Measurements from ENCODE around the gene DMBT1. TPM values are rescaled to one million over a fixed set of nuclear protein-coding genes. Genes with fewer than 3 reads are reported as not detected.

Gene DMBT1
- total RNA-seq, 4 donors from 2014 or later, result 0.06 to 0.28 TPM; not detected in 2

DNA sequence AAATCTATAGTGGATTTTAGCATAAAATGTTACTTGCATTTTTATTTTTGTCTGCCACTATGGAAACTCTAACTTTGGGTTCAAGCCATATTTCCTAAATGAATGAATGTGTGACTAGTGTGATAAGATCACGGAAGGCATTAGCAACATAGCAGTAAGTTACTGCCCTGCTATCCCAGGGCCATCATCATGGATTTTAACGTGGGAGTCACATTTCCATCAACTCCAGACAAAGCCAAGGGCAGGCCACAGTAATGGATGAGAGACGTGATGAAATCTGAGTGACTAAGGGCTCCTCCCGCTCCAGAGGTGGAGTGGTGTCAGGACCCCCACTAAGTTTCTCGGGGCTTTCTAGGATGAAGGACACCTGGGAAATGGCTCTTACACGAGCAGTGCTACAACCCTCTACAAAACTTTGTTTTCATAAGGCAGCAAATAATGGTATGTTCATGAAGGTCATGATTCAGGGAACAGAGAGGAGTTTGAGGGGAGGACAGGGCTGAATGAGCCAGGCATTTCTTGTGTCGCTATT, 104.8 kb downstream of the DMBT1 start:
- TF ChIP-seq, protein P1, sequence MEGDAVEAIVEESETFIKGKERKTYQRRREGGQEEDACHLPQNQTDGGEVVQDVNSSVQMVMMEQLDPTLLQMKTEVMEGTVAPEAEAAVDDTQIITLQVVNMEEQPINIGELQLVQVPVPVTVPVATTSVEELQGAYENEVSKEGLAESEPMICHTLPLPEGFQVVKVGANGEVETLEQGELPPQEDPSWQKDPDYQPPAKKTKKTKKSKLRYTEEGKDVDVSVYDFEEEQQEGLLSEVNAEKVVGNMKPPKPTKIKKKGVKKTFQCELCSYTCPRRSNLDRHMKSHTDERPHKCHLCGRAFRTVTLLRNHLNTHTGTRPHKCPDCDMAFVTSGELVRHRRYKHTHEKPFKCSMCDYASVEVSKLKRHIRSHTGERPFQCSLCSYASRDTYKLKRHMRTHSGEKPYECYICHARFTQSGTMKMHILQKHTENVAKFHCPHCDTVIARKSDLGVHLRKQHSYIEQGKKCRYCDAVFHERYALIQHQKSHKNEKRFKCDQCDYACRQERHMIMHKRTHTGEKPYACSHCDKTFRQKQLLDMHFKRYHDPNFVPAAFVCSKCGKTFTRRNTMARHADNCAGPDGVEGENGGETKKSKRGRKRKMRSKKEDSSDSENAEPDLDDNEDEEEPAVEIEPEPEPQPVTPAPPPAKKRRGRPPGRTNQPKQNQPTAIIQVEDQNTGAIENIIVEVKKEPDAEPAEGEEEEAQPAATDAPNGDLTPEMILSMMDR (IDR thresholded peaks at IDR 0.05), result no peak
- DNase-seq (ENCODE audit: low spot score) (no peak), ATAC-seq (ENCODE audit: low FRiP score) (no peak)

DNA sequence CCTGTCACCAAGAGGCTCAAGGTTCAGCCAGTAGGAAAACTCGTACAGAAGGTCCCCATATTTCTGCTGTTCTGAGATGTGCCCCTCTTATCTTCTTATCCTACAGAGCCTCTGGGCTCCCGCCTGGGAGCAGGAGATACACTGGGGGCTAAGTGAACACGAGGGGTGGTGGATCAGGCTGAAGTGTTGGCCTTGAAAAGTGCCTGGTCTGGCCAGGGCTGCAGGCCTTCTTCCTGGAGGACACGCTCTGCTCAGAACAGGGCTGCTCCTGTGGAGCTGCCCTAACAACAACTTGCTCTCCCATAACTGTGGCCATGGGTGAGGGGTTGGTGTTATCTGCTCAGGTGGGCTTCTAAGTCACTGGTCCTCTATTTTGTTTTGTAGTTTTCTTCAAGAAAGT, 105.4 kb downstream of the DMBT1 start:
- DNase-seq (ENCODE audit: low spot score) (no peak), ATAC-seq (ENCODE audit: low FRiP score) (no peak)
- TF ChIP-seq, protein P1 (IDR thresholded peaks at IDR 0.05), result no peak

DNA sequence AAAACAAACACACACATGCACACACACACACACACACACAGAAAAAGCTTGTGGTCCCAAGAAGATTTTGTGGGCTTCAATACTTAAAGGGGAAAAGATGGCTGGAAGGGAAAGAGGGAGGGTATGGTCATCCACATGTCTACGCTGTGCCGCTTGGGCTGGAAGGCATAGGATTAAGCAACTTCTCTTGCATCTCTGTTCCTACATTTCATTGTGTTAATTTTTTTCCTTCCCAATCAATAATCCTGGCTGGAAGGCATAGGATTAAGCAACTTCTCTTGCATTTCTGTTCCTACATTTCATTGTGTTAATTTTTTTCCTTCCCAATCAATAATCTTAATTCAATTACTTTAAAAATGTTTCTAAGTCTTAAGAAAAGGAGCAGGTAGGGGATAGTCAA, 108.5 kb downstream of the DMBT1 start:
- TF ChIP-seq, protein P1 (IDR thresholded peaks at IDR 0.05), result no peak
- no peak for ATAC-seq (ENCODE audit: low FRiP score)
- DNase-seq (ENCODE audit: low spot score), result no peak

DNA sequence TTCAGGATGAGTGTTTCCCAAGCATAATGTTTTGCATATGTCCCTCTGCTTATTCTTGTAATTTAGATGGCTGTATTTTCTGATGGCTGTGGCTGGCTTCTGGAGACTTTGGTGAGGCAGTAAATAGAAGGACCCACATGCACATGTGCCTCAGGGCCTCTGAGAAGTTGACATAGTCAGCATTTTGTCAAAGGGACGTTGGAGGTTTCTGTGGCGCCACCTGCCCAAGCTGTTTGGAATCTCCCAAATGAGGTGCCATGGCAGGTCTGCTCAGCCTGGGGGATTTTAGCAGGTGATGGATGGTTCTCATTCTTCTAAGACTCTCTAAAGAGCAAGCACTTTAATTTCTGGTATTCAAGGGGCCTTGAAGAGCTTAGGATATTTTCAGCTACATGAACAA, 109.3 kb downstream of the DMBT1 start:
- no peak for ATAC-seq (ENCODE audit: low FRiP score)
- TF ChIP-seq, protein P1 (IDR thresholded peaks at IDR 0.05), result no peak
- DNase-seq (ENCODE audit: low spot score), result no peak

DNA sequence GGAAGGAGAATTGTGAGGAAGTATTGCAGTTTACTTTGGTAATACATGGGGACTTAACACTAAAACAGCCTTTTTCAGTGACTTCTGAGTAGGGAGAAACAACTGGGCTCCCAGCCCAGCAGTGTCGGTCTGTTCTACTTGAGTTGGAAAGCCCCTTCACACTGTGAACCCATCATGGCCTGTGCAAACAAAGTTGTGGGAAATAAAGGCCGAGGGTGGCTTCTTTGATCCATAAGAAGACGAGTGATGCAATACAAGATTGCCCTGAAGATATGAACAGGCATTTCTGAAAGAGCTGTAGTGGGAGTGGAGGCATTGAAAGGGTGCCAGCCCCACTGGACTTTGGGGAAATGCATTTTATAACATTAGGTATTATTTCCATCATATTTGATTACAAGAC, 110.8 kb downstream of the DMBT1 start:
- TF ChIP-seq, protein P1 (IDR thresholded peaks at IDR 0.05), result no peak
- ATAC-seq (ENCODE audit: low FRiP score), result no peak

DNA sequence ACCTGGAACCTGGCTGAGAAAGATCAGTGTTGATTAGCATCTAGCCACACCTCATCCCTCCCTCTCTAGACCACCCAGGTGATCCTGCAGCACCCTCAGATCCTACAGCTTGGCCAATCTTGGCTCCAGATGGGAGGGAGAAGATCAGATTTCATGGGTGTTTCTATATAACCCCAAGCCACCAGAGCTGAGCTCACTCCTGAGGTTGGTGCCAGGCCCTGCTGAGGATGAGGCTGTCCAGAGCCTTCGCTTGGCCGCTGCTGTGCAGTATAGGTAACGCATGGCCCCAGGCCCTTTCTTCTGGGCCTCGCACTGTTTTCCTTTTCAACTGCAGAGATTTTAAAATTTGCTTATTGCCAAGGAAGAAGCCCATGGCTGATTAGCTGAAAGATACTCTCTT, 112.1 kb downstream of the DMBT1 start:
- DNase-seq (ENCODE audit: low spot score) (no peak), ATAC-seq (ENCODE audit: low FRiP score) (no peak)
- TF ChIP-seq, protein P1 (IDR thresholded peaks at IDR 0.05), result no peak

More for the DNA sequence above, 110.8 kb downstream of the DMBT1 start:
- DNase-seq (ENCODE audit: low spot score), result no peak

DNA sequence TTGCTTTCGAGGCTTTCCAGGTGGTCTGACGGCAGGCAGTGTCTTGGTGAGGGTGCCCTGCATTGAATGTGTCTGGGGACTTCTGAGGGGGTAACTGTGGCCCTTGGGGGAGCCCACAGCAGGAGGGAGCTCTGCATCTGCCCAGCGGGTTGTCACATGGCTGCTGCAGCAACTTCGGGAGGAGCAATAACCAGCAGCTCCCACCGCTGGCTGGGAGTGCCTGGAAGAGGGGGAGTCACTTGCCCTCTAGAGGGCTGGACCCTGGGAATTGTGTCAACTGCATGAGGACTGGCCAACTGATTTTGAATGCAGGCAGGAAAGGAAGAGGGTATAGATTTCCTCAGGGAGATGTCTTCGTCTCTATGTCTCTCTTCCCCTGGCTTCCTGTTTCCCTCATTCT, 112.7 kb downstream of the DMBT1 start:
- ATAC-seq (ENCODE audit: low FRiP score), result no peak
- TF ChIP-seq, protein P1 (IDR thresholded peaks at IDR 0.05), result no peak
- no peak for DNase-seq (ENCODE audit: low spot score)

Data from omental fat pad (tissue), 4 donors.